ENCODE results near the gene ARHGAP9.

The ARHGAP9 gene

DNA sequence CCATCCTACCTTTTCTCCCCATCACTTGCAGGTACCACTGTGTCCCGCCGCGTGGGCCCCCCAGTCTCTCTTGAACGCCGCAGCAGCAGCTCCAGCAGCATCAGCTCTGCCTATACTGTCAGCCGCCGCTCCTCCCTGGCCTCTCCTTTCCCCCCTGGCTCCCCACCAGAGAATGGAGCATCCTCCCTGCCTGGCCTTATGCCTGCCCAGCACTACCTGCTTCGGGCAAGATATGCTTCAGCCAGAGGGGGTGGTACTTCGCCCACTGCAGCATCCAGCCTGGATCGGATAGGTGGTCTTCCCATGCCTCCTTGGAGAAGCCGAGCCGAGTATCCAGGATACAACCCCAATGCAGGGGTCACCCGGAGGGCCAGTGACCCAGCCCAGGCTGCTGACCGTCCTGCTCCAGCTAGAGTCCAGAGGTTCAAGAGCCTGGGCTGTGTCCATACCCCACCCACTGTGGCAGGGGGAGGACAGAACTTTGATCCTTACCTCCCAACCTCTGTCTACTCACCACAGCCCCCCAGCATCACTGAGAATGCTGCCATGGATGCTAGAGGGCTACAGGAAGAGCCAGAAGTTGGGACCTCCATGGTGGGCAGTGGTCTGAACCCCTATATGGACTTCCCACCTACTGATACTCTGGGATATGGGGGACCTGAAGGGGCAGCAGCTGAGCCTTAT lies 9.2 kb downstream of the ARHGAP9 start:
- no peaks in the 10 kb centered on the region for H3K27me3 ChIP-seq (ENCODE audit: insufficient read depth, low read length, poor library complexity, severe bottlenecking)

DNA sequence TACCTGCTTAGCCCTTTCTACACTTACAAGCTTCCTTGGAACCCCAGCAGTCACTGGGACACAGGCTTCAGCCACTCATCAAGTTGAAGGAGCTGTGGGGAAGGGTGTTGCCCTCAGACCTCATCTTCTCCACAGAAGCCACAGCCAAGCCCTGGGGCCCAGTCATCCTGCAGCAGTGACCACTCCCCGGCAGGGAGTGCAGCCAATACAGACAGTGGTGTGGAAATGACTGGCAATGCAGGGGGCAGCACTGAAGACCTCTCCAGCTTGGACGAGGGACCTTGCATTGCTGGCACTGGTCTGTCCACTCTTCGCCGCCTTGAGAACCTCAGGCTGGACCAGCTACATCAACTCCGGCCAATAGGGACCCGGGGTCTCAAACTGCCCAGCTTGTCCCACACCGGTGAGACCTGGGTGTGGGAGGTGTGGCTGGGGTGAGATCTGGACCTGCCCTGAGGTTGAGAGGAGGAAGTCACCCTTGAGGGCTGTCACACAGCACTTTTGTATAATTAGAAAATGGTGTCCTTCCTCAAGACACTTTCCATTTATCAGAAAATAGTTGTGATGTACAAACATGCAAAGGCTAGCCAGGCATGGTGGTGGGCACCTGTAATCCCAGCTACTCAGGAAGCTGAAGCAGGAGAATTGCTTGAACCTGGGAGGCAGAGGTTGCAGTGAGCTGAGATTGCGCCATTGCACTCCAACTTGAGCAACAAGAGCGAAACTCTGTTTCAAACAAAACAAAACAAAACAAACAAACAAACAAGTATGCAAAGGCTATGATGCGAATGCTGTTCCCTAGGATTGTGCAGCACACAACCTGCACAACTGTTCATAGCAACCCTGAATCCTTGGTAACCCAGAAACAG lies 10.1 kb downstream of the ARHGAP9 start:
- Histone ChIP-seq H3K9me3 (ENCODE audit: insufficient read depth, low read depth, low read length) (no peaks in the 10 kb centered on the region), H3K4me3 (ENCODE audit: low read length, poor library complexity, severe bottlenecking) (no peak overlapping the region), H3K9ac (ENCODE audit: low read depth, low read length, poor library complexity, severe bottlenecking) (no peak overlapping the region), H3K9me2 (replicated peaks; ENCODE audit: low read depth, low read length) (no peaks in the 10 kb centered on the region), H3K36me3 (ENCODE audit: insufficient read depth, low read length) (peaks cover 7% of the 10 kb centered on the region; the same call in 1 of the 2 replicates), H3F3A (ENCODE audit: low read depth) (no peaks in the 10 kb centered on the region), H3K4me2 (ENCODE audit: low read depth, low read length, poor library complexity, severe bottlenecking) (no peak overlapping the region), H4K20me1 (ENCODE audit: insufficient read depth, low read length, poor library complexity, severe bottlenecking) (peaks cover 3% of the 10 kb centered on the region), H3K79me2 (ENCODE audit: insufficient read depth, low read length) (peaks cover 8% of the 10 kb centered on the region; the same call in 1 of the 2 replicates), H3K27me3 (ENCODE audit: insufficient read depth, low read length, poor library complexity, severe bottlenecking) (no peaks in the 10 kb centered on the region), H3K4me1 (ENCODE audit: insufficient read depth, low read length, poor library complexity, severe bottlenecking) (peaks cover 6% of the 10 kb centered on the region), H2AFZ (ENCODE audit: low read length) (no peak overlapping the region)
- TF ChIP-seq, protein P1, sequence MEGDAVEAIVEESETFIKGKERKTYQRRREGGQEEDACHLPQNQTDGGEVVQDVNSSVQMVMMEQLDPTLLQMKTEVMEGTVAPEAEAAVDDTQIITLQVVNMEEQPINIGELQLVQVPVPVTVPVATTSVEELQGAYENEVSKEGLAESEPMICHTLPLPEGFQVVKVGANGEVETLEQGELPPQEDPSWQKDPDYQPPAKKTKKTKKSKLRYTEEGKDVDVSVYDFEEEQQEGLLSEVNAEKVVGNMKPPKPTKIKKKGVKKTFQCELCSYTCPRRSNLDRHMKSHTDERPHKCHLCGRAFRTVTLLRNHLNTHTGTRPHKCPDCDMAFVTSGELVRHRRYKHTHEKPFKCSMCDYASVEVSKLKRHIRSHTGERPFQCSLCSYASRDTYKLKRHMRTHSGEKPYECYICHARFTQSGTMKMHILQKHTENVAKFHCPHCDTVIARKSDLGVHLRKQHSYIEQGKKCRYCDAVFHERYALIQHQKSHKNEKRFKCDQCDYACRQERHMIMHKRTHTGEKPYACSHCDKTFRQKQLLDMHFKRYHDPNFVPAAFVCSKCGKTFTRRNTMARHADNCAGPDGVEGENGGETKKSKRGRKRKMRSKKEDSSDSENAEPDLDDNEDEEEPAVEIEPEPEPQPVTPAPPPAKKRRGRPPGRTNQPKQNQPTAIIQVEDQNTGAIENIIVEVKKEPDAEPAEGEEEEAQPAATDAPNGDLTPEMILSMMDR (conservative IDR thresholded peaks at IDR 0.05; ENCODE audit: low read length) = no peak
- TF ChIP-seq EZH2phosphoT487 (IDR thresholded peaks at IDR 0.05; ENCODE audit: borderline replicate concordance) = no peak

More for the DNA sequence above, 9.2 kb downstream of the ARHGAP9 start:
- no peak for TF ChIP-seq EZH2phosphoT487 (IDR thresholded peaks at IDR 0.05; ENCODE audit: borderline replicate concordance)
- TF ChIP-seq, protein P1 (conservative IDR thresholded peaks at IDR 0.05; ENCODE audit: low read length) = no peak
- H3K4me2 ChIP-seq (ENCODE audit: low read depth, low read length, poor library complexity, severe bottlenecking) = no peak overlapping the region
- no peak overlapping the region for H3K9ac ChIP-seq (ENCODE audit: low read depth, low read length, poor library complexity, severe bottlenecking)
- H3K36me3 ChIP-seq (ENCODE audit: insufficient read depth, low read length) = peaks cover 7% of the 10 kb centered on the region; the same call in 1 of the 2 replicates
- no peaks in the 10 kb centered on the region for H3F3A ChIP-seq (ENCODE audit: low read depth)
- H3K9me2 ChIP-seq (replicated peaks; ENCODE audit: low read depth, low read length) = no peaks in the 10 kb centered on the region
- H3K4me3 ChIP-seq (ENCODE audit: low read length, poor library complexity, severe bottlenecking) = no peak overlapping the region
- no peak overlapping the region for H2AFZ ChIP-seq (ENCODE audit: low read length)
- H4K20me1 ChIP-seq (ENCODE audit: insufficient read depth, low read length, poor library complexity, severe bottlenecking) = peaks cover 3% of the 10 kb centered on the region
- H3K9me3 ChIP-seq (ENCODE audit: insufficient read depth, low read depth, low read length) = no peaks in the 10 kb centered on the region
- peaks cover 17% of the 10 kb centered on the region; the same call in 1 of the 2 replicates for H3K79me2 ChIP-seq (ENCODE audit: insufficient read depth, low read length)
- H3K4me1 ChIP-seq (ENCODE audit: insufficient read depth, low read length, poor library complexity, severe bottlenecking) = peaks cover 13% of the 10 kb centered on the region

DNA sequence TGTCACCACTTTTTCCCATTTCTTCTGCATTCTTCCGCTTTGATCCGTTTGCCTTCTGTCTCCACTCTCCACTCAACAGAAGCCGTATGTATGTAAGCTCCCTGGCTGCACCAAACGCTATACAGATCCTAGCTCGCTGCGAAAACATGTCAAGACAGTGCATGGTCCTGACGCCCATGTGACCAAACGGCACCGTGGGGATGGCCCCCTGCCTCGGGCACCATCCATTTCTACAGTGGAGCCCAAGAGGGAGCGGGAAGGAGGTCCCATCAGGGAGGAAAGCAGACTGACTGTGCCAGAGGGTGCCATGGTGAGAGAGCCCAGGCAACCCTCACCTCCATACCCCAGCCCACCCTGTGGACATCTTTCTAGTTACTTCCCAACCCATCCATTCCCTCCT lies 11.8 kb downstream of the ARHGAP9 start:
- Histone ChIP-seq H4K20me1 (ENCODE audit: insufficient read depth, low read length, poor library complexity, severe bottlenecking) (no peaks in the 10 kb centered on the region), H3K4me2 (ENCODE audit: low read depth, low read length, poor library complexity, severe bottlenecking) (no peak overlapping the region), H3F3A (ENCODE audit: low read depth) (no peaks in the 10 kb centered on the region), H3K36me3 (ENCODE audit: insufficient read depth, low read length) (no peaks in the 10 kb centered on the region), H2AFZ (ENCODE audit: low read length) (no peak overlapping the region), H3K9me2 (replicated peaks; ENCODE audit: low read depth, low read length) (no peaks in the 10 kb centered on the region), H3K4me1 (ENCODE audit: insufficient read depth, low read length, poor library complexity, severe bottlenecking) (peaks cover 1% of the 10 kb centered on the region), H3K79me2 (ENCODE audit: insufficient read depth, low read length) (no peaks in the 10 kb centered on the region), H3K9me3 (ENCODE audit: insufficient read depth, low read depth, low read length) (no peaks in the 10 kb centered on the region), H3K27me3 (ENCODE audit: insufficient read depth, low read length, poor library complexity, severe bottlenecking) (no peaks in the 10 kb centered on the region), H3K9ac (ENCODE audit: low read depth, low read length, poor library complexity, severe bottlenecking) (no peak overlapping the region), H3K4me3 (ENCODE audit: low read length, poor library complexity, severe bottlenecking) (no peak overlapping the region)
- TF ChIP-seq, protein P1 (conservative IDR thresholded peaks at IDR 0.05; ENCODE audit: low read length) = no peak
- no peak for TF ChIP-seq EZH2phosphoT487 (IDR thresholded peaks at IDR 0.05; ENCODE audit: borderline replicate concordance)

Measured in Loucy (cell line).